Cardiac ventricle fibroblast (primary cell): ENCODE results near the gene MSANTD3. TPM values are rescaled to one million over a fixed set of nuclear protein-coding genes. Genes with fewer than 3 reads are reported as not detected.

Source experiments
- total RNA-seq: library from RNA; depleted of rRNA; stranded (reverse); fragments of >200 nt; gene quantifications from 2 replicates; pipeline ENCODE4 v1.2.3, GENCODE V29; 2015

The MSANTD3 gene
- 25.1 and 37.8 TPM in 2 replicates for total RNA-seq

GRCh38 chr9:100426530-100427365 is at the start of gene MSANTD3:
TSS of gene MSANTD3 (plus strand) at chr9:100427143. CDS start at chr9:100441939, 14,796 bp downstream.

GRCh38 chr9:100472788-100473275 is 45.9 kb downstream of the MSANTD3 start, which contains the start of gene TMEFF1:
TSS of gene TMEFF1 (plus strand) at chr9:100473149. CDS start at chr9:100473545, 396 bp downstream.

Other genes with a start within 250 kb of the MSANTD3 start
- gene TEX10, start 74.2 kb upstream of the MSANTD3 start, total RNA-seq: 16.2 and 16.4 TPM in 2 replicates
- 0.87 and 1.9 TPM in 2 replicates for gene TMEFF1, start 46.0 kb downstream of the MSANTD3 start, total RNA-seq
- 0.24 and 0.25 TPM in 2 replicates for gene CAVIN4, start 150.9 kb downstream of the MSANTD3 start, total RNA-seq